Tibial nerve (tissue), 4 donors: ENCODE results near the gene WWC1.

ENCODE experiments used
- CTCF ChIP-seq, 5 experiments: fragments of 200-600 bp in 3 of 5; fragments of 450-650 bp in 2 of 5; sonication (generic) in 3 of 5; IDR thresholded peaks; one replicate each; pipeline ENCODE4 v1.5.1; 2016 to 2019; ENCODE audit warnings: antibody characterized with exemption in 5 of 5, mild to moderate bottlenecking in 3 of 5, moderate library complexity in 2 of 5
- EP300 ChIP-seq, 2 donors: sonication (generic); formaldehyde crosslinking; IDR thresholded peaks; one replicate each; pipeline ENCODE4 v1.6.1; 2017; ENCODE audit warnings: antibody characterized with exemption in 2 of 2, mild to moderate bottlenecking in 1 of 2
- POLR2A ChIP-seq, 2 donors: fragments of 450-650 bp; IDR thresholded peaks; one replicate each; pipeline ENCODE4 v1.6.1; 2017; ENCODE audit warnings: antibody characterized with exemption in 2 of 2, mild to moderate bottlenecking in 2 of 2, moderate library complexity in 2 of 2

- TF ChIP-seq POLR2A (IDR thresholded peaks at IDR 0.05) (no peak), CTCF (IDR thresholded peaks at IDR 0.05) (no peak), EP300 (IDR thresholded peaks at IDR 0.05) (no peak)
Measured at GRCh38 chr5:168457542-168457941, 166.1 kb downstream of the WWC1 start.
